GM18867 (cell line): ENCODE data around the gene SRPX.

Experiments
- ATAC-seq: cut with Tn5 transposase; IDR thresholded peaks from one replicate; pipeline ENCODE4 v1.9.1; 2021; ENCODE audit warnings: mild to moderate bottlenecking, moderate library complexity; ENCODE audit not compliant: unreplicated experiment

The SRPX gene

DNA sequence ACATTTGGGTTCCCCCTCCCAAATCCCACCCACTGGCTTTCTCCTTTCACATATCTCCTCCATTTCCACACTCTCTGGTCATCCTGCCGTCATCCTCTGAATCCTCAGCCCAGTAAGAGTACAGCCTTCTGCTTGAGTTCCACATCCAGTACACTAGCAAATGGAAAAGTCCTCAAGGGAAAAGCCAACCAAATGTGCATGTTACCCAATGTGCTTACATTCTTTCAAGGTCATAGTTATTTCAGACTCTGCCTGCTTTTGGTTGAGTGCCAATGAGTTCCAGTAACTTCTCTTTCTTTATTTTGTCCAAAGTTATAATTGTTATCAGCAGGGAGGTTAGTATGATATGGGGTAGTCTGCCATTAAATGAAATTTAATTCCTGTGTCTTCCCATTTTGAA lies 78.1 kb downstream of the SRPX start:
- no peak for ATAC-seq

- no peak for ATAC-seq
Observed at GRCh38 chrX:38138900-38139299, 81.8 kb downstream of the SRPX start.

DNA sequence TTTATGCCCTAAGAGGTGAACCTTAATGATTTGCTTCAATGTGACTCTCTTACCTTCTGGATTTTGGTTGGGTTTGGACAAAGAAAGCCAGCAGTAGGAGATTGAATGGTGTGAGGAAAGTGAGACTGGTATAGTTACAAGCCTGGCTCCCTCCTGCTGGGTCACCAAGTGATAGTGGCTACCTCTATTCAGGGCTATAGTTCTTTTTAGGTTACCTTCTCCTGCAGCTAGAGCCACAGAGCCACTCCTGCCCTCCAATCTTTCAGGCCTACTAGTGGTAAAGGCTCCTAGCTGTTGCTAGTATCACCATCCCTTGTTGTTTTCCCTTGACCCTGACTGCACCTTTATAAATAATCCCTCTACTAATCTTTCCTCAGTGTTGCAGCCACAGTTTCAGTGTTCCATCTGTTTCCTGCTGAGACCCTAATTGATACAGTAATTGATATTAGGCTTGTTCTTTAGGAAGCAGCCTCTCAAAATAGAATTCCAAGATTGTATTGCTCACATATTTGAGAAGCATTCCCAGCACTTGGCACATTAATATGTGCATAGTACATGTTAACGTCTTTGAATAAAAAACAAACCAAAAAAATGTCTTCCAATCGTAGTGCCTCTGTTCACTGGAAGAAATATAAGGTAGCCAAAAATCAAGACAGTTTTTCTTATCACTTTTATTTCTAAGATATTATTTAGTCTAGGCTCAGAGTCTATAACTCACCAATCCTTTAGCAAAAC lies 82.3 kb downstream of the SRPX start:
- ATAC-seq, result no peak

DNA sequence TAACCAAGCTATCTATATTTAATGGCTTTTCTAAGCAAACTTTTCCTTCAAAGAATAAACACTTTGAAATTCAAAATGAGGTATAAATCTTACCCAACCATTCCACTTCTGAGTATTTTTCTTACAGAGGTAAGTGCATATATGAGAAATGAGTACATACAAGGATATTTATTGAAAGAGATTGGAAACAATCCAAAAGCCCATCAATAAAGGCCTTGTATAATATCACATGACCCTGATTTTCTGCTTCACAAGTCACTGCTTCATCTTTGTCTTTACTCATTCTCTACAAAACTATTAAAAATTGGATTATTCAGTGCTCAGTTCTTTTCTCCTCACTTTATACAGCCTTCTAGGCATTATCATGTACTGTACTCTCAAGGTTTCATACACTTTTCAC lies 91.3 kb downstream of the SRPX start:
- ATAC-seq, result no peak

DNA sequence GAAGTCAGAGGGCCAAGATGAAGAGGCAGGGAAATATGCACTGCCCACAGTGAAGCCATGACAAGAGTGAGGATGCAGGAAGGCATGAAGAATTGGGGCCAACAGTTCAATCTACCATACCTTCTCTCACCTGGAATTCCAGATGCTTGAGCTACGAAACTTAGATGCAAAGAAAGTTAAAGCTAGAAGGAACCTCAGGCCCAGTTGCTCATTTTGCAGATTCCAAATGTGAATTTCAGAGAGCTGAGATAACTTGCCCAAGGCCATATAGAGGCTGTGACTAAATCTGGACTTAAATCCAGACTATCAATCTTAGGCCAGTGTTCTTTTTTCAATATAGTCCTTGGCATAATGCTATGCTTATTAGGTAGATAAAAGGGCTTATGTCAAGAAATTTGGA lies 92.7 kb downstream of the SRPX start:
- ATAC-seq, result no peak

DNA sequence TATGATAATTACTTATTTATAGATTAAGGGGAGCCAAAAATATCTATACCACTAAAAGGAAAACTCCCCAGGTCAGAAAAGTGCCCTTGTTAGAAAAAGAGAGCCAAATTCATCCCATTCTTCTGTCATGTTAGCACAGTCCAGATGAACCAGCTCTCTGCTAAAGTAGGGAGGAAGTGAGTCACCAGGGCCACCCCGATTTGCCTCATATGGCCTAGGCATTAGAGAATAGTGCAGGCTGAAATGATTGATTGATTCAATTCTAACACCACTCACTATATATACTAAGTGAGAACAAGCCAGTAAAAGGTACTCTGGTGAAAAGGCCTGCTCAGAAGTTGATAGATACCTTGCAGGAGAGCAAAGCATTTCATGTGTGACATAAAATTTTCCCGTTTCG lies 94.5 kb downstream of the SRPX start:
- ATAC-seq, result no peak

GRCh38 chrX:38124000-38124399 lies 96.7 kb downstream of the SRPX start:
- ATAC-seq, result no peak

GRCh38 chrX:38117485-38117884 lies 103.2 kb downstream of the SRPX start:
- ATAC-seq, result peak; percentile 64

GRCh38 chrX:38116706-38117105 lies 104.0 kb downstream of the SRPX start:
- no peak for ATAC-seq

DNA sequence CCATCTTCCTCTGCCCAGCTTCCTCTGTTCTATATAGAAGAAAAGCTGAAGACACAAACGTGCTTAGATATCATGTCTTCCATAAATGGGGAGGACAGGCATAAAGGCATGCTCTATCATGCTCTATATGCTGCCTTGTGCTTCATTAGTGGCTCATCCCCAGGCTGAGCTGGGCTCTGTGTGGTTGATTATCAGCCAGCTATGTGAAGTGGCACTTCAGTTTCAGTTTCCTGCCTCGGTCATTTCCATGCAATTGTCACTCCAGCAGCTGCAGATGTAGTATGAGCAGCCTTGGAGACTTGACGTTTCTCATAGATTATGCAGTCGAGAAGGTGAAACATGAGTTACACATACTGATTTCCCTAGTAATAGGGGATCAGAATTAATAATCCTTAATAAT lies 108.1 kb downstream of the SRPX start:
- ATAC-seq, result peak; percentile 74

DNA sequence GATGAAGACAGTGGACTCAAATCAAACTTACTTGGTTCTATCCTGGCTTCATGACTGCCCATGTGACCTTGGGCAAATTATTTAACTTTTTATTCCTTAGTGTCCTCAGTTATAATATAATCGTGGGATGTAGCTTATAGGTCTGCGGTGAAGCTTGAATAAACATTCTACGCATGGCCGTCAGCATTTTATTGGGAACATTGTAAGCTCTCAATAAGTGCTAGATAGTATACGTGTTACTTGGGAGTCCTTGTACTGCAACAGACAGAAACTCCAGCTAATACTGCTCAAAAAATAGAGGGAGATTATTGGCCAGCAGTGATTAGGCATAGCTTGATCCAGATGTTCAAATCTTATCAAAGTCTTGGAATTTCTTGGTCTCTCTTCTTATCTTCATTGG lies 109.5 kb downstream of the SRPX start:
- no peak for ATAC-seq

- ATAC-seq, result no peak
Observed at GRCh38 chrX:38110231-38110630, 110.4 kb downstream of the SRPX start.

GRCh38 chrX:38109042-38109898 lies 111.4 kb downstream of the SRPX start:
- ATAC-seq, result no peak

DNA sequence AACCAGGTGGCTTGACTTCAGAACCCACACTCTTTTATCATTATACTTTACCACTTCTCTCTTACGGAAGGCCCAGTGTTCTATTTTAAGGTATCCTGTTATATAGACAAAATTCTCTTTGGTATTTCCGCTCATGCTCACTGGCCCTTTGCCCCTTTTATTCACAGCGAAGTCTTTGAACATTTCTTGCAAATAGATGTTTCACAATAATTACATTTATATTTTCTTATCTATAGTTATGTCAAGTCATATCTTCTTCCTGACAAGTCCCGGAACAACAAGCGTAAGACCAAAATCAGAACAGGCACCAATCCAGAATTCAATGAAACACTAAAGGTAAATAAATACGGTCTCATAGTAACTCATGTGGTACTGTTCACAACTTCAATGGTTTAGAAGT lies 112.3 kb downstream of the SRPX start:
- ATAC-seq, result no peak

- ATAC-seq, result no peak
Observed at GRCh38 chrX:38106991-38107655, 113.5 kb downstream of the SRPX start.

DNA sequence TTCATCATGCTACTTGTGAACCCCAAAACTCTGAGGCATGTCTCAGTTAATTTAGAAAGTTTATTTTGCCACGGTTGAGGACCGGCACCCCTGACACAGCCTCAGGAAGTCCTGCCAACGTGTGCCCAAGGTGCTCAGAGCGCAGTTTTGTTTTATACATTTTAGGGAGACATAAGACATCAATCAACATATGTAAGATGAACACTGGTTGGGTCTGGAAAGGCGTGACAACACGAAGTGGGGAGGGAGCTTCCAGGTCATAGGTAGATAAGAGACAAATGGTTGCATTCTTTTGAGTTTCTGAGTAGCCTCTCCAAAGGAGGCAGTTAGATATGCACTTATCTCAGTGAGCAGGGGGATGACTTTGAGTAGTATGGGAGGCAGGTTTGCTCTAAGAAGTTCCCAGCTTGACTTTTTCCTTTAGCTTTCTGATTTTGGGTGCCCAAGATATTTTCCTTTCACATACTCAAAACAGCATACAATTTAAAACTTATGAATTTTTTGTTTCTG lies 115.4 kb downstream of the SRPX start:
- ATAC-seq, result no peak

DNA sequence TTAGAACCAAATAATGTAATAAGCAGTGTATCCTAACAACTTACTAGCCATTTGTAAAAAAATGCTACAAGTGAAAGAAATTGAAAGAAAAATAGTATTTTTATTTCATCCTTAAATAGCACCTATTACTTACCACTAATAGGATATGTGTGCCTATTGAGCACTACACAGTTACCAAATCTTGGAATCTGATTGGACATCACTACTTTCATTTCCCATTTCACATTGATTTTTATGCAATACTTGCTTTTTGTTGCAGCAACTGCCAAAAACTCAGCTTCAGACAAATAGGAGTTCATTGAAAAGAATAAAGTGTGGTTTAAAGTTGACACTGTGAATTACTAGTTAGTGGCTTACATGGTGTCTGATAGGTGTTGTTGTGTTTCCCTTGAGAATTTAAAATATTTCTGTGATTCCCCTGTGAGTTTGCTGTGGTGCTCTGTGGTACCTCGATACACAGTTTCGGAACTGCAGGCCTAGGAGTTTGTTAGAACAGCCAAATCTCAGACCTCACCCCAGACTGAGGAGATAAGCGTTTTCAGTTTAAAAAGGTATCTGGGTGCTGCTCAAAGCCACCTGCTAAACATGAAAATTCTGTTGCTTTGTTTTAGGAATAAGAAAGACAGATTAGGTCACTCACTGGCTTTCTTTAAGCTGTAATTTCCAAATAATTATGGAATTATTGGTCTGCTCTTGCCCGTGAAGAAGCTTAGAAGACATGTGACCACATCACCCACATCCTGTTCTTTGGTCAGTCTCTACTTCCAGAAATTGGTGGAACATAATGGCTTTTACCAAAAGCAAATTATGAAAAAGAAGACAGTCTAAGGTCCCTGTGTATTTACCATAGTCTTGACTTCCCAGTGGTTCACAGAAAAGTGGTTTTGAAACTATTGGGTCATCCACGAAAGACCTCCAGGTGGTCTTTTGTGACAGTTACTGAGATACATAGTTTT lies 116.5 kb downstream of the SRPX start:
- peak; percentile 81 for ATAC-seq

DNA sequence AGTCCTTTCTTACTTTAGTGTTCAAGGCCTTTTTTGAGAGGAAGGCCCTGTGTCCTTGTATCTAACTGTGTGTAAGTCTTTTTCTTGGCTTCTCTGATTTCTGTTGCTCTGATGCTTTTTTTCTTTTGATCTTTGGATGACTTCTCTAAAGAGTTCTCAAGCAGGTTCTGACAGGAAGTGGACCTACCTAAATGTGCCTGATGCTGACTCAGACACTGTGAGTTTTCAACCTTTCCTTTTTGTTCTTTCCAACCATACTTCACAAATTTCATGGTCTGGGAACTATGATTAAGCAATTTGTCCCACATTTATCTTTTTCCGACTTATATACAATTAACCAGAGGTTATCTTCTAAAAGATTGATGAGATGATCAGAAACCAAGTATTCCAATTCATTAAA lies 117.8 kb downstream of the SRPX start:
- ATAC-seq, result no peak

GRCh38 chrX:38102240-38102639 lies 118.4 kb downstream of the SRPX start:
- no peak for ATAC-seq

DNA sequence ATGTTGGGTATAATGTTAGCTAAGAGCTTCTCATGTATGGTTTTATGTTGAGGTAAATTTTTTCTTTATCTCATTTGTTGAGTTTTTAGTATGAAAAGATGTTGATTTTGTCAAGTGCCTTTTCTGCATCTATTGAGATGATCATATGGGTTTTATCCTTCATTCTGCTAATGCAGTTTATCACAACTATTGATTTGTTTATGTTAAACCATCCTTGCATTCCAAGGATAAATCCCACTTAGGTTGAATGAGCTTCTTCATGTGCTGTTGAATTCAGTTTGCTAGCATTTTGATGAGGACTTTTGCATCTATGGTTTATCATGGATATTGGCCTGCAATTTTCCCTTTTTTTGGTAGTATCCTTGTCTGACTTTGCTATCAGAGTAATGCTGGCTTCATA lies 121.0 kb downstream of the SRPX start:
- ATAC-seq, result no peak
